Measurements from ENCODE around the gene ISY1.

GRCh38 chr3:129107793-129108192, 53.1 kb downstream of the ISY1 start:
- no peak for TF ChIP-seq CTCF (IDR thresholded peaks at IDR 0.05)
- no peak for TF ChIP-seq POLR2A (IDR thresholded peaks at IDR 0.05)
- TF ChIP-seq EP300 (IDR thresholded peaks at IDR 0.05; ENCODE audit: low read depth), result no peak
- no peak for TF ChIP-seq POLR2AphosphoS5 (IDR thresholded peaks at IDR 0.05)
